K562 (cell line): ENCODE data around the gene DOP1A. TPM values are rescaled to one million over a fixed set of nuclear protein-coding genes. Genes with fewer than 3 reads are reported as not detected.

Experiments used
- ATAC-seq: fragments of 200-7000 bp; cut with Tn5 transposase; 3 replicates; pipeline ENCODE4 v1.9.1; 2020; ENCODE audit warnings: moderate library complexity
- BruUV-seq: library from RNA; stranded (reverse); fragments of 400-500 nt; replicated peaks from 2 replicates; lab custom pipeline; 2021; lab: Mats Ljungman, UMichigan
- CTCF ChIA-PET: fragments of 300-600 bp; formaldehyde crosslinking; extraction: SDS; loops from one replicate; lab custom pipeline; 2021; ENCODE audit warnings: low intra/inter-chr PET ratio; lab: Yijun Ruan, JAX
- POLR2A ChIA-PET: fragments of 300-600, 350-650 bp; sonication (Branson Sonifier 250); formaldehyde crosslinking; extraction: SDS; loops from one replicate; lab custom pipeline; 2021; ENCODE audit warnings: antibody characterized with exemption, inconsistent platforms; lab: Yijun Ruan, JAX
- DNase-seq, 4 experiments: peaks; one replicate each; pipeline versions ENCODE4 v3.0.0 to v3.0.0-alpha.2; 2011 to 2018; ENCODE audit warnings: low spot score in 3 of 4, mixed read lengths in 3 of 4; ENCODE audit errors: extremely low read depth in 1 of 4
- FAIRE-seq: peaks from 2 replicates; lab custom pipeline; 2011; peaks lifted over from hg19 to GRCh38; lab: Jason Lieb, UNC
- H2AFZ ChIP-seq: 2 replicates; pipeline ENCODE4 v1.6.0; 2011; ENCODE audit warnings: low read depth, low read length, control low read depth, inconsistent platforms
- H3K27ac ChIP-seq: fragments of 200-600 bp; 3 replicates; pipeline ENCODE4 v1.8.0; 2011; ENCODE audit warnings: low read depth, mild to moderate bottlenecking, control low read depth, inconsistent platforms, low read length, moderate library complexity, mixed read lengths; ENCODE audit errors: extremely low read depth
- H3K27me3 ChIP-seq, 2 experiments: fragments of 300-600 bp in 1 of 2; 2 replicates in 1 of 2; 3 replicates in 1 of 2; pipeline versions ENCODE4 v1.6.0 to v1.8.0; 2011; ENCODE audit warnings: inconsistent platforms in 2 of 2, low read length in 2 of 2, mild to moderate bottlenecking in 1 of 2, mixed read lengths in 1 of 2, moderate library complexity in 1 of 2; ENCODE audit not compliant: control insufficient read depth in 2 of 2, insufficient read depth in 2 of 2
- H3K36me3 ChIP-seq: fragments of 300-600 bp; 3 replicates; pipeline ENCODE4 v1.8.0; 2011; ENCODE audit warnings: mild to moderate bottlenecking, low read length, inconsistent platforms; ENCODE audit not compliant: control insufficient read depth, insufficient read depth
- H3K4me1 ChIP-seq, 2 experiments: fragments of 200-600 bp in 1 of 2; replicated peaks in 1 of 2; 2 replicates in 1 of 2; 3 replicates in 1 of 2; pipeline versions ENCODE4 v1.5.1 to v1.8.0; 2011; ENCODE audit warnings: inconsistent platforms in 2 of 2, low read length in 2 of 2, mild to moderate bottlenecking in 1 of 2, mixed read lengths in 1 of 2, moderate library complexity in 1 of 2; ENCODE audit not compliant: control insufficient read depth in 2 of 2, insufficient read depth in 2 of 2
- H3K4me2 ChIP-seq: 2 replicates; pipeline ENCODE4 v1.6.1; 2011; ENCODE audit warnings: low read length, control low read depth, inconsistent platforms, mixed read lengths; ENCODE audit not compliant: insufficient read depth
- H3K4me3 ChIP-seq: fragments of 200-600 bp; sonication (generic), shearing (Covaris generic); 2 replicates; pipeline ENCODE4 v1.5.1; 2016; ENCODE audit warnings: control low read depth, inconsistent platforms
- H3K79me2 ChIP-seq: fragments of 200-600 bp; 3 replicates; pipeline ENCODE4 v1.8.0; 2011; ENCODE audit warnings: low read length, inconsistent platforms; ENCODE audit not compliant: control insufficient read depth, insufficient read depth
- H3K9ac ChIP-seq, 2 experiments: 2 replicates each; pipeline versions ENCODE4 v1.6.0 to v1.6.1; 2011; ENCODE audit warnings: low read depth in 2 of 2, low read length in 2 of 2, control low read depth in 1 of 2, inconsistent platforms in 1 of 2, mild to moderate bottlenecking in 1 of 2, mixed read lengths in 1 of 2; ENCODE audit not compliant: insufficient read depth in 1 of 2
- H3K9me1 ChIP-seq: one replicate; pipeline ENCODE4 v1.6.0; 2011; ENCODE audit warnings: inconsistent platforms, mild to moderate bottlenecking, low read length, moderate library complexity; ENCODE audit not compliant: control insufficient read depth, insufficient read depth
- H3K9me3 ChIP-seq: replicated peaks from 2 replicates; pipeline ENCODE4 v1.5.1; 2011; ENCODE audit warnings: low read depth, low read length, inconsistent platforms; ENCODE audit not compliant: control insufficient read depth, insufficient read depth
- H4K20me1 ChIP-seq: replicated peaks from 2 replicates; pipeline ENCODE4 v1.6.1; 2011; ENCODE audit warnings: low read length, inconsistent platforms, mixed read lengths; ENCODE audit not compliant: control insufficient read depth, insufficient read depth
- E2F8 ChIP-seq: fragments of 450-650 bp; IDR thresholded peaks from 2 replicates; pipeline ENCODE4 v1.7.1; 2018; ENCODE audit warnings: mild to moderate bottlenecking, low read depth; ENCODE audit not compliant: partially characterized antibody
- ETS1 ChIP-seq: conservative IDR thresholded peaks from 2 replicates; pipeline ENCODE4 v1.6.1; 2011; ENCODE audit warnings: low read depth, mild to moderate bottlenecking, low read length; ENCODE audit not compliant: control insufficient read depth
- HMBOX1 ChIP-seq: sonication (generic); IDR thresholded peaks from 2 replicates; pipeline ENCODE4 v1.6.1; 2016
- TCF7 ChIP-seq: sonication (generic); IDR thresholded peaks from 2 replicates; pipeline ENCODE4 v1.6.1; 2016; ENCODE audit warnings: antibody characterized with exemption, borderline replicate concordance
- ZMIZ1 ChIP-seq, 2 experiments: fragments of 150-350 bp in 1 of 2; IDR thresholded peaks; 2 replicates each; pipeline ENCODE4 v1.6.1; 2012 to 2016; ENCODE audit warnings: low read depth in 2 of 2, low read length in 2 of 2, mild to moderate bottlenecking in 1 of 2, moderate library complexity in 1 of 2
- ZNF174 ChIP-seq: fragments of 250-450 bp; sonication (Bioruptor Pico); IDR thresholded peaks from 2 replicates; pipeline ENCODE4 v1.4.0; 2020; ENCODE audit warnings: mild to moderate bottlenecking
- ZNF696 ChIP-seq: fragments of 250-450 bp; sonication (Bioruptor Pico); conservative IDR thresholded peaks from 2 replicates; pipeline ENCODE4 v1.4.0; 2020; ENCODE audit warnings: mild to moderate bottlenecking, moderate library complexity
- WGBS: fragments of 100-300 bp; shearing (Covaris generic); methylation state at CpG from one replicate; pipeline ENCODE4 v1.1.6; 2016; ENCODE audit warnings: low coverage, mixed read lengths; ENCODE audit not compliant: insufficient coverage; ENCODE audit errors: missing lambda C conversion rate; 5-methylcytosine and 5-hydroxymethylcytosine counted together
- in situ Hi-C: fragments of 300-500 bp; cut with MboI; formaldehyde crosslinking; loops from 4 replicates; pipeline ENCODE4 v1.15.0; 2018; ENCODE audit warnings: inconsistent platforms, mixed read lengths
- intact Hi-C: fragments of 100-400 bp; cut with micrococcal nuclease; formaldehyde crosslinking; loops from 2 replicates; pipeline ENCODE4 v1.14.2; 2022
- polyA plus RNA-seq, 8 experiments: library from polyadenylated mRNA; depleted of rRNA in 4 of 8; stranded (reverse) in 5 of 8; unstranded in 3 of 8; fragments of >200 nt; fragmentation: Nextera tagmentation in 2 of 8; fragmentation: Illumina TruSeq in 1 of 8; extraction: Ambion mirVana in 2 of 8; extraction: Trizol in 1 of 8; gene quantifications; 2 replicates each; pipeline versions ENCODE4 v1.2.1 to v1.2.3, GENCODE V29; 2011 to 2014; ENCODE audit warnings: inconsistent platforms in 1 of 8, missing spikeins in 1 of 8
- total RNA-seq, 7 experiments: library from RNA; depleted of rRNA in 6 of 7; stranded (reverse); fragments of >200 nt in 6 of 7; fragmentation: Illumina TruSeq in 2 of 7; extraction: Trizol in 2 of 7; gene quantifications; 2 replicates each; pipeline versions ENCODE4 v1.2.1 to v1.2.3, GENCODE V29; 2011 to 2021; ENCODE audit warnings: low replicate concordance in 1 of 7

DOP1A gene
- total and polyA plus RNA-seq, 9 of the 15 experiments (the other 6 are each of a cell fraction or from before 2014, with no cell fraction given) = 0.75 to 10.5 (median 4.4) TPM

GRCh38 chr6:83185096-83185495 lies 117.6 kb downstream of the DOP1A start (continued):
- no peak for TF ChIP-seq E2F8

- H3K79me2 ChIP-seq = peaks cover 42% of the 10 kb centered on the region
- intact Hi-C loops = no loop called here
- ATAC-seq = no peak
Observed at GRCh38 chr6:83188501-83188900, 121.0 kb downstream of the DOP1A start.

More at GRCh38 chr6:83188501-83188900, 121.0 kb downstream of the DOP1A start:
- H3K27me3 ChIP-seq = no peaks in the 10 kb centered on the region
- ChIA-PET POLR2A (interaction anchor here (1.1 to 1.2 kb wide), 2 partner anchors 14 to 28 kb away, joined by 3 to 4 read pairs; no protein-coding TSS in a partner anchor), CTCF (interaction anchor here (0.7 kb wide), 1 partner anchor 243 kb away, joined by 5 read pairs; the partner anchor contains the start of gene ME1)
- in situ Hi-C loops = loop anchor here (25.0 kb wide), 1 partner anchor 951 kb away; the partner anchor contains the start of gene IBTK
- TF ChIP-seq ZMIZ1 (IDR thresholded peaks at IDR 0.05; ENCODE audit: low read depth in 2 of 2, low read length in 2 of 2) = no peak
- no peak for TF ChIP-seq ZNF174 (CRISPR knock-in tag)
- no peak for TF ChIP-seq HMBOX1
- no peak for TF ChIP-seq ZNF696
- no peak for TF ChIP-seq TCF7
- no peak for TF ChIP-seq ETS1
- H3K4me2 ChIP-seq = no peak overlapping the region
- H4K20me1 ChIP-seq = 0 out of 2 replicates have a peak, but pooled peaks cover 3% of the 10 kb centered on the region
- H2AFZ ChIP-seq = no peak overlapping the region
- BruUV-seq = no TSS peak
- no peak for FAIRE-seq
- no peaks in the 10 kb centered on the region for H3K9me3 ChIP-seq
- H3K4me3 ChIP-seq = no peak overlapping the region
- H3K9me1 ChIP-seq = no peaks in the 10 kb centered on the region
- peaks cover 3 to 7% of the 10 kb centered on the region in 2 experiments; a peak in 2 of 5 replicates for H3K4me1 ChIP-seq
- 65% methylated on average over 3 of the region's 3 CpGs for WGBS
- no peak overlapping the region for H3K27ac ChIP-seq
- peaks cover 66% of the 10 kb centered on the region for H3K36me3 ChIP-seq
- DNase-seq = no peak
- no peak overlapping the region for H3K9ac ChIP-seq
